Hair follicular keratinocyte (primary cell): ENCODE results near the gene C19orf85. TPM values are rescaled to one million over a fixed set of nuclear protein-coding genes. Genes with fewer than 3 reads are reported as not detected.

ENCODE experiments used
- total RNA-seq: library from RNA; depleted of rRNA; stranded (reverse); fragments of >200 nt; gene quantifications from 2 replicates; pipeline ENCODE4 v1.2.3, GENCODE V29; 2015

Gene C19orf85
- total RNA-seq: not detected in 2 replicates

DNA sequence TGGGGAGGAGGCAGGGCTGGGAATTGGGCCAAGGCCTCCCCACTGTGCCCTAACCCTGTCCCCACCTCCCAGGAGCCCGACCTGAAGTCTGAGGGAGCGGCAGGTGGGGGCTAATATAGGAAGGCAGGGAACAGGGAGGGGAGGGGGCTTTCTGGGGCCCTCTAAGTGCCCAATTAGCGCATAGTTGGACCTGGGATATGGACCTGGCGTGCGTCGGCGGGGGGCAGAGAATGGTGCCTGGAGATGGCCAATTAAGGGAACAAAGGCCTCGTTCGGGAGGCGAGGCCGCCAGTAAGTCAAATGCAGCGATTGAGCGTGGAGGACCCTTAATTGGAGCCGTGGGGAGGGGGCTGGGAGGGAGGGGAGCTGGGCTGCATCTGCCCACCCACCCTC lies at the start of gene C19orf85:
Gene C19orf85, minus strand, starts transcription at position 90 of the 393 bp plus-strand sequence. CDS start 197 bp downstream, outside the sequence.

DNA sequence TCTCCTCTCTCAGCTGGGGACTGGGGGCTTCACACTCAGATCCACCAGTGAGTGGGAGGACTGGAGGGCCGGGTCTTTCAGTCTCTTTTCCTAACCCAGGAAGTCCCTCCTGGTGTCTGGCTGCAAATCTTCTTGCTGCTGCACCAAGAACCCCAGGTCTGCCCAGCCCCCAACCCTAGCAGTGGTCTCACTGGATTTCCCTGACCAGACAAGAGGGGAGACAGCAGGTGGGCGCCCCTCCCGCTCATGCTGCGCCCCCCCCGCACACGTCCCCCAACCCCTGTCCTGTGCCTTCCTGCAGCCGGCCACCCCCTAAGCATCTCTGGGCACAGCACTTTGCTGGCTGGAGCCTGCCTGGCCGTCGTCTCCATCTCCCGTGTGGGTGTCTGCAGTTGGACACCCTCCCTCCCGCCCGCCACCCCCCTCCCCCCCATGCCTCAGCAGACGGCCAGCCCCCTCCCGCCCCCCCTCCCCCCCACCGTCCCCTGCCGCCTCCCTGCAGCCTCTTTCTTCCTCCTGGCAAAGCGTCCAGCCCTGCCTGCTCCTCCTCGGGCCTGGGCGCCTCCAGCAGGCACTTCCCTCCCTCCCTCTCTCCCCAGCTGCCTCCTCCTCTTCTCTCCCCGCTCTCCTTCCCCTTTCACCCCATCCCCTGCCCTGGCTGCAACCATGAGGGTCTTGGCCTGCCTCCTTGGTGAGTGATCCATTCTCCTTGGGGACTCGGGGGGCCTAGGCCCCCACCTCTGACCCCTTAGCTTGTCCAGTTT lies 23.6 kb upstream of the C19orf85 start, which contains the start of gene SSC5D:
Gene SSC5D, plus strand, starts transcription at position 513 of the 764 bp plus-strand sequence. Its CDS starts 154 bp downstream, at position 667.

DNA sequence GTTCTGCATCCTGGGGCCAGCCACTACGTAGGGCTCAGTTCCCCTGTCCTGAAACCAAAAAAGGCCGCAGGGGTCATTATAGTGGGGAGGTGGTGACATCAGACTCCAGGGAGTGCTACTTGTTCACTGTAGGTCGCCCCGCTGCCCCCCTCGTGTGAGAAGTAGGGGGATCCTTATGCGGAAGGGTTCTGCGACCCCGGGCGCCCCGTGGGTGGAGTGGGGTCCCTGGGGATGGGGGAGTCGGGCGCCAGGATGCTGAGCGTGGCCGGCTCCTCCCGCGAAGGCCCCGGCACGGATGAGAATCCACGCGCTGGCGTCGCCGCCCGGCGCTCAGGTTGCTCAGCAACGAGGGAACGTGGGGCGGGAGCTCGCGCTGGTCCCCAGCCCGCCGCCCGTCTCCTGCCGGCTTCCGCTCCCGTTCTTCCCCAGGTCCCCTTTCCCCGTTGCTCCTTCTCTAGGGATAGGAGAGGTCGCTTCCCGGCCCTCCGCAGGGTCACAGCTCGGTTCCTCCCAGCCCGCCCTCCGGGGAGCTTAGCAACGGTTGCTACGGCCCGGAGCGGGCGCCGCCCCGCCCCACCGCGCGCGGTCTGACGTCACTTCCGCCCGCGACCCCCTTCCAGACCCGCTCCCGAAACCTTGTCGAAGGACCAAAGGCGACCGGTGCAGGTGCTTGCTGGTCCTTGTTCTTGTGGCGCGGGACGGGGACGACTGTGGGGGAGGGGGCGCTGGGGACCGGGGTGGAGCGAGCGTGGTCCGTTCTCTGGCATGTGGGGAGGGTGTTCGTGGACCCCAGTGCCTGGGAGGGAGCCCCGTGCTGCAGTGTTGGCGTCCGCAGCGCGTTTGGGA lies 20.3 kb upstream of the C19orf85 start, which contains the start of gene NAT14:
Gene NAT14, plus strand, starts transcription at position 596 of the 846 bp plus-strand sequence. CDS start 521 bp downstream, outside the sequence.

DNA sequence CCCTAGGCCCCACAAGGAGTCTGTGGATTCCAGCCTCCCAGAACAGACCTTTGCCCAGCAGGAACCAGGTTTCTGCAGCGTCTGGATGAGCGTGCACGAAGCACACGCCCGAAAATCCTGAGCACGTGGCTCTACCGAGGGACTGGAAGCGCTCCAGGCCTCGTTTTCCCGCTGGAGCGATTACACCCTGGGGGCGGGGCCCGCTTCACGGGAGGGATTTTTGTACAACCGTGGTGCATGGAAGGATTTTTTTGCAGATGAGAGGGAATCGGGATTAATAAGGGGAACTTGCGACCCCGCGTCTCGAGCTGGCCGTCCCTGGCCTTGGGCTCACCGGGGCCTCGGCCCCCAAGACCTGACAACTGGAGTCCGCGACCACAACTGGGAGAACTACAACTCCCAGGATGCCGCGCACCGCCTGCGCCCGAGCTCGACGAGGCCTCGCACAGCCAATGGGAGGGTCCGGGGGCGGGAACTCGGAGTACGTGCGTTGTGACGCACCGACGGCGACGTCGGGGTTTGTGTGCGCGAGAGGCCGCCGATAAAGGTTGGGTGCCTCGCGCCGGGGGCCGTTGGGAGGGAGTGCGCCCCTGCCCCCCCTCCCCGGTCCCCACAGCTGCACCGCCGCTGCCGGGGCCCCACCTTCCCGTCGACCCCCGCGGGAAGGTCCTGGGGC lies 11.7 kb upstream of the C19orf85 start, which contains the start of gene ZNF628:
Gene ZNF628, plus strand, starts transcription at position 518 of the 676 bp plus-strand sequence. CDS start 3,294 bp downstream, outside the sequence.

DNA sequence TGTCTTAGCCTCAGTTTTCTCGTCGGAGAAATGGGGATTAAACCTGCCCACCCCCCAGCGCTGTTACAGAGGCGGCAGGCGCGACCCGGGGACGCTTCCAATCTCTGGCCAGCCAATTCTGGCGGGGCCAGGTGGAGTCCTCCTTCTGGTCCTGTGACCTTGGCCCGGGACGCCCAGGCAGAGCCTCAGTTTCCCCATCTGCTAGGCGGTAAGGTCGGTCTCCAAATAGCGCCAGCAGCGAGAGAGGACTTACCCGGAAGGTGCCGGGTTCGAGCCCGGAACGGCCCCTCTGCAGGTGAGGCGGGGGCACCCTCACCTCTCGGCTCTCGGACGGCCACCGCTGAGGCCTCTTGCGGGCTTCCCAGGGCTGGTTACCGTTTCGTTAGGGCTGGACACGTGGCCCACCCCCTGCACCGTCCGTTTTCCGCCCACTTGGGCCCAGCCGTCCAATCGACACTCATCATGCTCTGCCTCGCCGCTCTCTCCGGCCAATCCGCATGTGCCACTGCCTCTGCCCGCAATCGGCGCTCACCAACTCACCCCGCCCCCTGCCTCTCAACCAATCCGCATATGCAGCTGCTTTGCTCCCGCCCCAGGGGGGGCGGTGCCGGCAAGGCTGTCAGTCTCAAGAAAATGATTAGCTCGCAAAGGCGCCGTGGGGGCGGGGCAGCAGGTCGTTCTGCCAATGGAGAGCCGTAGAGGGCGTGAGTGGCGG lies 3.1 kb downstream of the C19orf85 start, which contains the start of gene ISOC2:
Gene ISOC2, minus strand, starts transcription at position 384 of the 715 bp plus-strand sequence. CDS start 5,156 bp downstream, outside the sequence.

DNA sequence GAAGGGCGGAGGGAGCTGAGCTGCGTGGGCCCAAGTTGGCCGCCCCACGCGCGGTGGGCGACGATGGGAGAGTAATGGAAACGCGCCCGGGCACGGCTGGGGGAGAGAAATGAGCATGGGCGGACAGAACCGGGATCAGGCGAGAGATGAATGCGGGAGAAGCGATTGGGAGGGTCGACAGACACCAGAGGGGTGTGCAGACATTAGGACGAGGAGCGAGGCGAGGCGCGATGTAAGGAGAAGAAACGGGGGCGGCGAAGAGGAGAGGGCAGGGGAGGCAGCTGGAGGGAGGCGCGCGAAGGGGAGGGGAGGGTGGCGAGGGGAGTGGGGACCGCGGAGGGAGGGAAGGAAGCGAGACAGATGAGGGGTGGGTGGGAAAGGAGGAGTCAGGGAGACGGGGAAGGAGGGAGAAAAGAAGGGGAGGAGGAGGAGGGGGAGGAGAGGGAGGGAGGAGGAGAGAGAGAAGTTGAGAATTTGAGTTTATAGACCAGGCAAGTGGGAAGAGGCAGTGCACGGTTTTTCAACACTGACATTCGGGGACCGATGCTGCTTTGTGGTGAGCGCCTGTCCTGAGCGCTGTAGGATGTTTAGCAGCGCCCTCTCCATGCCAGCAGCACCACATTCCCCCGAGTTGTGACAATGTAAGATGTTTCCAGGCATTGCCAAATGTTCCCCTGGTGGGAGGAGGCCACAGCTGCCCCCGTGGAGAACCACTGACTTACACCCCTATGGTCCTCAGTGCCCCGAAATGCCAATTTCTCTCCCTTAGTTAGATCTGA lies 21.3 kb downstream of the C19orf85 start, which contains the start of gene SHISA7:
Gene SHISA7, minus strand, starts transcription at position 256 of the 779 bp plus-strand sequence. CDS start 437 bp downstream, outside the sequence.

Other genes starting within 250 kb of the C19orf85 start
- gene TMEM86B, start 236.0 kb downstream of the C19orf85 start, total RNA-seq: 0.95 and 1.6 TPM in 2 replicates
- gene PPP6R1, start 205.7 kb downstream of the C19orf85 start, total RNA-seq: 33.8 and 38.8 TPM in 2 replicates
- 41.6 and 79.3 TPM in 2 replicates for gene HSPBP1, start 184.6 kb downstream of the C19orf85 start, total RNA-seq
- gene BRSK1, start 180.8 kb downstream of the C19orf85 start, total RNA-seq: 1.7 and 2.3 TPM in 2 replicates
- gene TMEM150B, start 139.4 kb downstream of the C19orf85 start, total RNA-seq: not detected in 2 replicates
- 6.9 and 11.9 TPM in 2 replicates for gene KMT5C, start 124.9 kb downstream of the C19orf85 start, total RNA-seq
- gene COX6B2, start 110.0 kb downstream of the C19orf85 start, total RNA-seq: 0.42 and 0.55 TPM in 2 replicates
- not detected in 2 replicates for gene GARIN5B, start 101.5 kb downstream of the C19orf85 start, total RNA-seq
- 2.9 and 7.0 TPM in 2 replicates for gene IL11, start 94.3 kb downstream of the C19orf85 start, total RNA-seq
- not detected in 2 replicates for gene TMEM190, start 87.9 kb downstream of the C19orf85 start, total RNA-seq
- gene TMEM238, start 80.5 kb downstream of the C19orf85 start, total RNA-seq: 11.9 and 16.4 TPM in 2 replicates
- gene RPL28, start 78.8 kb downstream of the C19orf85 start, total RNA-seq: 297 and 300 TPM in 2 replicates
- 107 and 271 TPM in 2 replicates for gene UBE2S, start 57.0 kb downstream of the C19orf85 start, total RNA-seq
- not detected in 2 replicates for gene SHISA7, start 21.5 kb downstream of the C19orf85 start, total RNA-seq
- gene ISOC2, start 3.1 kb downstream of the C19orf85 start, total RNA-seq: 132 and 147 TPM in 2 replicates
- gene ZNF628, start 11.9 kb upstream of the C19orf85 start, total RNA-seq: 8.6 and 15.3 TPM in 2 replicates
- 12.7 and 16.3 TPM in 2 replicates for gene NAT14, start 20.4 kb upstream of the C19orf85 start, total RNA-seq
- 0.31 TPM in 1 of 2 replicates, not detected in the other for gene SSC5D, start 23.7 kb upstream of the C19orf85 start, total RNA-seq
- not detected in 2 replicates for gene SBK2, start 72.4 kb upstream of the C19orf85 start, total RNA-seq
- not detected in 2 replicates for gene SBK3, start 80.8 kb upstream of the C19orf85 start, total RNA-seq
- 4.7 and 6.6 TPM in 2 replicates for gene ZNF579, start 116.1 kb upstream of the C19orf85 start, total RNA-seq
- 6.9 and 7.9 TPM in 2 replicates for gene FIZ1, start 134.8 kb upstream of the C19orf85 start, total RNA-seq
- gene ZNF524, start 135.5 kb upstream of the C19orf85 start, total RNA-seq: 20.2 and 24.9 TPM in 2 replicates
- gene ZNF865, start 140.9 kb upstream of the C19orf85 start, total RNA-seq: 2.7 and 3.7 TPM in 2 replicates
- gene ZNF784, start 159.8 kb upstream of the C19orf85 start, total RNA-seq: 2.3 and 3.2 TPM in 2 replicates
- gene ZNF580, start 176.3 kb upstream of the C19orf85 start, total RNA-seq: 8.0 and 8.3 TPM in 2 replicates
- gene ZNF581, start 178.9 kb upstream of the C19orf85 start, total RNA-seq: 20.5 and 40.1 TPM in 2 replicates
- 7.1 and 7.3 TPM in 2 replicates for gene CCDC106, start 183.5 kb upstream of the C19orf85 start, total RNA-seq
- gene U2AF2, start 190.3 kb upstream of the C19orf85 start, total RNA-seq: 96.4 and 163 TPM in 2 replicates
- gene EPN1, start 210.5 kb upstream of the C19orf85 start, total RNA-seq: 107 and 117 TPM in 2 replicates